ENCODE results near the gene P3H3.
A peak's percentile ranks its signal among the peaks of the same experiment; 100 is the strongest.
"Not testable (repeated sequence)": the region's sequence is repeated elsewhere in the genome, so short reads cannot be mapped to it uniquely, and the experiment has no call there.

P3H3 gene

GRCh38 chr12:6867413-6868210 is 39.4 kb downstream of the P3H3 start, which contains the start of gene TPI1:
TPI1 (plus strand) TSS chr12:6867531; CDS start chr12:6867567, 36 bp downstream.
- no peak for DNase-seq (ENCODE audit: low read depth)

- no peak for DNase-seq (ENCODE audit: low read depth)
Measured at GRCh38 chr12:6868211-6869048, 40.2 kb downstream of the P3H3 start.

GRCh38 chr12:6869049-6870021 is 41.1 kb downstream of the P3H3 start:
- DNase-seq (ENCODE audit: low read depth) = no peak

- DNase-seq (ENCODE audit: low read depth) = not testable (repeated sequence)
Measured at GRCh38 chr12:6870304-6870703, 42.1 kb downstream of the P3H3 start.

- no peak for DNase-seq (ENCODE audit: low read depth)
Measured at GRCh38 chr12:6871052-6871957, 43.1 kb downstream of the P3H3 start.

GRCh38 chr12:6872073-6873048 is 44.2 kb downstream of the P3H3 start:
- DNase-seq (ENCODE audit: low read depth) = peak; percentile 50

GRCh38 chr12:6873094-6874014 is 45.1 kb downstream of the P3H3 start, which contains the start of gene SPSB2:
SPSB2 (minus strand) TSS chr12:6873303; CDS start chr12:6872901, 402 bp downstream.
- peak; percentile 72 for DNase-seq (ENCODE audit: low read depth)

GRCh38 chr12:6874015-6874368 is 45.8 kb downstream of the P3H3 start:
- DNase-seq (ENCODE audit: low read depth) = not testable (repeated sequence)

- DNase-seq (ENCODE audit: low read depth) = not testable (repeated sequence)
Measured at GRCh38 chr12:6879824-6880223, 51.6 kb downstream of the P3H3 start.

GRCh38 chr12:6883252-6883651 is 55.0 kb downstream of the P3H3 start:
- DNase-seq (ENCODE audit: low read depth) = no peak

- no peak for DNase-seq (ENCODE audit: low read depth)
Measured at GRCh38 chr12:6883683-6884082, 55.5 kb downstream of the P3H3 start.

- no peak for DNase-seq (ENCODE audit: low read depth)
Measured at GRCh38 chr12:6884539-6884938, 56.3 kb downstream of the P3H3 start.

- DNase-seq (ENCODE audit: low read depth) = not testable (repeated sequence)
Measured at GRCh38 chr12:6886206-6886999, 58.2 kb downstream of the P3H3 start.

GRCh38 chr12:6887460-6887859 is 59.3 kb downstream of the P3H3 start:
- DNase-seq (ENCODE audit: low read depth) = no peak

- no peak for DNase-seq (ENCODE audit: low read depth)
Measured at GRCh38 chr12:6888360-6888759, 60.2 kb downstream of the P3H3 start.

GRCh38 chr12:6888794-6889193 is 60.6 kb downstream of the P3H3 start:
- not testable (repeated sequence) for DNase-seq (ENCODE audit: low read depth)
